Measurements from ENCODE around the gene IL20. TPM values are rescaled to one million over a fixed set of nuclear protein-coding genes. Genes with fewer than 3 reads are reported as not detected.

Gene IL20
- total RNA-seq, 2 experiments from 2014 or later = not detected

- no peaks in the 10 kb centered on the region for H3K36me3 ChIP-seq (ENCODE audit: insufficient read depth, low read length)
- CTCF ChIA-PET (ENCODE audit: unreplicated experiment) = interaction anchor here (0.6 to 1.5 kb wide), 3 partner anchors 15 to 181 kb away, joined by 3 to 4 read pairs (median 4); no protein-coding TSS in a partner anchor
- H3K4me2 ChIP-seq (ENCODE audit: low read length) = no peak overlapping the region
- H3K27ac ChIP-seq (ENCODE audit: low read depth, low read length, poor library complexity, severe bottlenecking) = no peak overlapping the region
- no peak overlapping the region for H3K4me3 ChIP-seq (ENCODE audit: low read depth, low read length, poor library complexity, severe bottlenecking)
- POLR2A ChIA-PET = interaction anchor here (0.9 to 1.5 kb wide), 4 partner anchors 8 to 16 kb away, joined by 3 to 4 read pairs (median 4); no protein-coding TSS in a partner anchor
- H3K9me3 ChIP-seq (ENCODE audit: low read length) = no peaks in the 10 kb centered on the region
- no peak for TF ChIP-seq EZH2phosphoT487 (IDR thresholded peaks at IDR 0.05; ENCODE audit: borderline replicate concordance, low read depth, low read length)
- TF ChIP-seq, protein P1, sequence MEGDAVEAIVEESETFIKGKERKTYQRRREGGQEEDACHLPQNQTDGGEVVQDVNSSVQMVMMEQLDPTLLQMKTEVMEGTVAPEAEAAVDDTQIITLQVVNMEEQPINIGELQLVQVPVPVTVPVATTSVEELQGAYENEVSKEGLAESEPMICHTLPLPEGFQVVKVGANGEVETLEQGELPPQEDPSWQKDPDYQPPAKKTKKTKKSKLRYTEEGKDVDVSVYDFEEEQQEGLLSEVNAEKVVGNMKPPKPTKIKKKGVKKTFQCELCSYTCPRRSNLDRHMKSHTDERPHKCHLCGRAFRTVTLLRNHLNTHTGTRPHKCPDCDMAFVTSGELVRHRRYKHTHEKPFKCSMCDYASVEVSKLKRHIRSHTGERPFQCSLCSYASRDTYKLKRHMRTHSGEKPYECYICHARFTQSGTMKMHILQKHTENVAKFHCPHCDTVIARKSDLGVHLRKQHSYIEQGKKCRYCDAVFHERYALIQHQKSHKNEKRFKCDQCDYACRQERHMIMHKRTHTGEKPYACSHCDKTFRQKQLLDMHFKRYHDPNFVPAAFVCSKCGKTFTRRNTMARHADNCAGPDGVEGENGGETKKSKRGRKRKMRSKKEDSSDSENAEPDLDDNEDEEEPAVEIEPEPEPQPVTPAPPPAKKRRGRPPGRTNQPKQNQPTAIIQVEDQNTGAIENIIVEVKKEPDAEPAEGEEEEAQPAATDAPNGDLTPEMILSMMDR (conservative IDR thresholded peaks at IDR 0.05; ENCODE audit: low read length) = no peak
- H3K79me2 ChIP-seq (ENCODE audit: insufficient read depth, low read depth, low read length) = no peaks in the 10 kb centered on the region
- DNase-seq (ENCODE audit: low spot score) = no peak
- no peak overlapping the region for H2AFZ ChIP-seq (ENCODE audit: low read length)
- H4K20me1 ChIP-seq (ENCODE audit: insufficient read depth, low read length) = no peaks in the 10 kb centered on the region
- H3K4me1 ChIP-seq (ENCODE audit: insufficient read depth, low read length, poor library complexity, severe bottlenecking) = peaks cover 3% of the 10 kb centered on the region
- H3K9me2 ChIP-seq (ENCODE audit: insufficient read depth, low read length) = no peaks in the 10 kb centered on the region
- intact Hi-C loops (cut with micrococcal nuclease; ENCODE audit: unreplicated experiment) = no loop called here
- no TSS peak for BruUV-seq (replicated peaks)
Observed at GRCh38 chr1:206916000-206916709, 50.7 kb downstream of the IL20 start.

DNA sequence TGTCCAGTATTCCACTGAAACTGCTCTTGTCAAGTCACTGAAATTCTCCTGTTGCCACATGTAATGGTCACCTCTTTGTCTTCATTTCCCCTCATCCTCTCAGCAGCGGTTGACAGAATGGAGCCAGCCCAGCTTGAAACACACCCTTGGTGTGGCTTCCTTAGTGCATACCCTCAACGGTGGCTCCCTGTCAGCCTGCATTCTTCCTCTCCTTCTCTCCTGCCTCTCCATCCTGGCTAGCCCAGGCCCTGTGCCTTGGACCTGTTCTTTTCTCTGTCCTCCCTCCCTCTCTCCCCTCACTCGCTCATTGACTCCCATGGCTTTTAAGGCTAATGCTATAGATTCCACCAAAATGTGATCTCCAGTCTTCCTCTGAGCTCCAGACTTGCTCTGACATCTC is 52.7 kb downstream of the IL20 start:
- intact Hi-C loops (cut with micrococcal nuclease; ENCODE audit: unreplicated experiment) = no loop called here
- TF ChIP-seq, protein P1 (conservative IDR thresholded peaks at IDR 0.05; ENCODE audit: low read length) = no peak
- TF ChIP-seq EZH2phosphoT487 (IDR thresholded peaks at IDR 0.05; ENCODE audit: borderline replicate concordance, low read depth, low read length) = no peak
- POLR2A ChIA-PET = interaction anchor here (0.6 to 1.1 kb wide), 2 partner anchors 100 to 246 kb away, joined by 3 to 5 read pairs; no protein-coding TSS in a partner anchor
- Histone ChIP-seq H3K36me3 (ENCODE audit: insufficient read depth, low read length) (no peaks in the 10 kb centered on the region), H3K79me2 (ENCODE audit: insufficient read depth, low read depth, low read length) (no peaks in the 10 kb centered on the region), H3K9me2 (ENCODE audit: insufficient read depth, low read length) (no peaks in the 10 kb centered on the region), H3K9me3 (ENCODE audit: low read length) (no peaks in the 10 kb centered on the region), H4K20me1 (ENCODE audit: insufficient read depth, low read length) (no peaks in the 10 kb centered on the region), H3K4me2 (ENCODE audit: low read length) (no peak overlapping the region), H3K27ac (ENCODE audit: low read depth, low read length, poor library complexity, severe bottlenecking) (no peak overlapping the region), H3K4me3 (ENCODE audit: low read depth, low read length, poor library complexity, severe bottlenecking) (no peak overlapping the region), H3K4me1 (ENCODE audit: insufficient read depth, low read length, poor library complexity, severe bottlenecking) (peaks cover 22% of the 10 kb centered on the region), H2AFZ (ENCODE audit: low read length) (no peak overlapping the region)
- DNase-seq (ENCODE audit: low spot score) = no peak
- no TSS peak for BruUV-seq (replicated peaks)
- CTCF ChIA-PET (ENCODE audit: unreplicated experiment) = interaction anchor here (1.4 kb wide), 1 partner anchor 9 kb away, joined by 3 read pairs; no protein-coding TSS in a partner anchor

Other genes starting within 250 kb of the IL20 start
- 9.7 and 9.8 TPM in 2 replicates for gene DYRK3, start 230.1 kb upstream of the IL20 start, total RNA-seq (2014; rRNA removed; shearing (Covaris generic))
- 9.4 and 10.9 TPM in 2 replicates for gene DYRK3, start 230.1 kb upstream of the IL20 start, total RNA-seq (2022)
- gene MAPKAPK2, start 180.7 kb upstream of the IL20 start, total RNA-seq (2014; rRNA removed; shearing (Covaris generic)) = 14.5 and 16.3 TPM in 2 replicates
- 39.9 and 46.5 TPM in 2 replicates for gene MAPKAPK2, start 180.7 kb upstream of the IL20 start, total RNA-seq (2022)
- gene IL19, start 94.8 kb upstream of the IL20 start, total RNA-seq (2014; rRNA removed; shearing (Covaris generic)) = not detected in 2 replicates
- gene IL19, start 94.8 kb upstream of the IL20 start, total RNA-seq (2022) = not detected in 2 replicates
- not detected in 2 replicates for gene IL10, start 93.1 kb upstream of the IL20 start, total RNA-seq (2014; rRNA removed; shearing (Covaris generic))
- not detected in 2 replicates for gene IL10, start 93.1 kb upstream of the IL20 start, total RNA-seq (2022)
- not detected in 2 replicates for gene IL24, start 31.8 kb downstream of the IL20 start, total RNA-seq (2014; rRNA removed; shearing (Covaris generic))
- gene IL24, start 31.8 kb downstream of the IL20 start, total RNA-seq (2022) = not detected in 2 replicates
- 3.2 and 5.2 TPM in 2 replicates for gene FCMR, start 56.3 kb downstream of the IL20 start, total RNA-seq (2014; rRNA removed; shearing (Covaris generic))
- gene FCMR, start 56.3 kb downstream of the IL20 start, total RNA-seq (2022) = 9.2 and 10.6 TPM in 2 replicates
- 0.03 TPM in 1 of 2 replicates, not detected in the other for gene PIGR, start 80.8 kb downstream of the IL20 start, total RNA-seq (2014; rRNA removed; shearing (Covaris generic))
- 0.17 TPM in 1 of 2 replicates, not detected in the other for gene PIGR, start 80.8 kb downstream of the IL20 start, total RNA-seq (2022)
- gene FCAMR, start 104.8 kb downstream of the IL20 start, total RNA-seq (2014; rRNA removed; shearing (Covaris generic)) = not detected in 2 replicates
- gene FCAMR, start 104.8 kb downstream of the IL20 start, total RNA-seq (2022) = not detected in 2 replicates
- gene C1orf116, start 167.1 kb downstream of the IL20 start, total RNA-seq (2014; rRNA removed; shearing (Covaris generic)) = not detected in 2 replicates
- gene C1orf116, start 167.1 kb downstream of the IL20 start, total RNA-seq (2022) = not detected in 2 replicates
- 13.1 and 16.2 TPM in 2 replicates for gene YOD1, start 185.6 kb downstream of the IL20 start, total RNA-seq (2014; rRNA removed; shearing (Covaris generic))
- 16.5 and 17.4 TPM in 2 replicates for gene YOD1, start 185.6 kb downstream of the IL20 start, total RNA-seq (2022)
- 8.8 and 9.8 TPM in 2 replicates for gene PFKFB2, start 187.7 kb downstream of the IL20 start, total RNA-seq (2014; rRNA removed; shearing (Covaris generic))
- 13.1 and 14.4 TPM in 2 replicates for gene PFKFB2, start 187.7 kb downstream of the IL20 start, total RNA-seq (2022)
- gene C4BPB, start 223.2 kb downstream of the IL20 start, total RNA-seq (2014; rRNA removed; shearing (Covaris generic)) = not detected in 2 replicates
- not detected in 2 replicates for gene C4BPB, start 223.2 kb downstream of the IL20 start, total RNA-seq (2022)
- not detected in 2 replicates for gene C4BPA, start 238.6 kb downstream of the IL20 start, total RNA-seq (2014; rRNA removed; shearing (Covaris generic))
- gene C4BPA, start 238.6 kb downstream of the IL20 start, total RNA-seq (2022) = not detected in 2 replicates

All from OCI-LY7 (cell line).